ENCODE measurements around the gene NPPC.

NPPC gene

DNA sequence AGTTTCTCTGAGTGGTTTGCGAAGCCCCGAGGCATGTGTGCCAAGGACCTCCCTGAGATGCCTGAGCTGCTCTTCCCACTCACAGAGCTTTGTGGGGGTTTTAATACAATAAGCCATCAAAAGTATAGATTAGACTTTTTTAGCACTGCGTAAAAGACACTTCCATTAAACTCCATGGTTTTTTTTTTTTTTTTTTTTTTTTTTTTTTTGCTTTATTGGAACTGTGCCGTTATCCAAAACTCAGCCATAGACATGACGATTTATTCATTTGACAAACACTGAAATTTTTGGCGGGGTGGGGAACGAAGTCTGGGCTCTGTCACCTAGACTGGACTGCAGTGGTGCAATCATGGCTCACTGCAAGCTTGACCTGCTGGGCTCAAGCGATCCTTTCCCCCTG, 18.4 kb downstream of the NPPC start:
- TF ChIP-seq CTCF (IDR thresholded peaks at IDR 0.05; ENCODE audit: low read depth, low read length), result no peak
- no peaks in the 10 kb centered on the region for H3K9me3 ChIP-seq (ENCODE audit: severe bottlenecking)

DNA sequence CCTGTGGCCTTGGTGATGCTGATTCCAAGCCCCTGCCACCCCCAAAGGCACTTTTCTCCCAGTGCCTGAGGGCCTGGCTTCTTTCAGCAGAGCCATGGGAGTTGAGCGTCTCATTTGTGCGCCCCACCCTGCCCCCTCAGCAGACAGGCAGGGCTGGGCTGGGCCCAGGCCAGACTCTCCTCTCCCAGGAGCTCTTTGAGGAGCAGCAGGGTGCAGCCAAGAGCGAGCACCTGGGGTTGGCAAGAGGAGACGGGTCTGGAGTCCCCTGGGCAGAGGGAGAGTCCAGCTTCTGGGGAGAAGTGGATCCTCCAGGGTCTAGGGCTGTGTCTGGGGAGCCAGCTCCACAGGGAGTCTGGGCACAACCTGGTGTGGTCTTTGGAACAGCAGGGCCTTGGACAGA, 21.2 kb downstream of the NPPC start:
- H3K4me3 ChIP-seq (ENCODE audit: low read depth, low read length), result no peak overlapping the region
- no peak for DNase-seq
- TF ChIP-seq CTCF (IDR thresholded peaks at IDR 0.05; ENCODE audit: low read depth, low read length), result no peak
- no peaks in the 10 kb centered on the region for H3K9me3 ChIP-seq (ENCODE audit: severe bottlenecking)
- H3K36me3 ChIP-seq, result no peaks in the 10 kb centered on the region
- H3K27me3 ChIP-seq (ENCODE audit: insufficient read depth, low read depth, severe bottlenecking), result no peaks in the 10 kb centered on the region
- no peak overlapping the region for H3K27ac ChIP-seq

More for the DNA sequence above, 18.4 kb downstream of the NPPC start:
- Histone ChIP-seq H3K27me3 (ENCODE audit: insufficient read depth, low read depth, severe bottlenecking) (no peaks in the 10 kb centered on the region), H3K27ac (no peak overlapping the region), H3K4me3 (ENCODE audit: low read depth, low read length) (no peak overlapping the region), H3K36me3 (no peaks in the 10 kb centered on the region)
- DNase-seq, result no peak

GRCh38 chr2:231904161-231904611, 22.0 kb downstream of the NPPC start:
- H3K36me3 ChIP-seq, result no peaks in the 10 kb centered on the region
- no peak overlapping the region for H3K4me3 ChIP-seq (ENCODE audit: low read depth, low read length)
- H3K27me3 ChIP-seq (ENCODE audit: insufficient read depth, low read depth, severe bottlenecking), result no peaks in the 10 kb centered on the region
- no peak overlapping the region for H3K27ac ChIP-seq
- H3K9me3 ChIP-seq (ENCODE audit: severe bottlenecking), result no peaks in the 10 kb centered on the region
- no peak for TF ChIP-seq CTCF (IDR thresholded peaks at IDR 0.05; ENCODE audit: low read depth, low read length)
- no peak for DNase-seq

- no peak for TF ChIP-seq CTCF (IDR thresholded peaks at IDR 0.05; ENCODE audit: low read depth, low read length)
- no peak overlapping the region for H3K27ac ChIP-seq
These were observed 23.6 kb downstream of the NPPC start for GRCh38 chr2:231902598-231902997.

DNA sequence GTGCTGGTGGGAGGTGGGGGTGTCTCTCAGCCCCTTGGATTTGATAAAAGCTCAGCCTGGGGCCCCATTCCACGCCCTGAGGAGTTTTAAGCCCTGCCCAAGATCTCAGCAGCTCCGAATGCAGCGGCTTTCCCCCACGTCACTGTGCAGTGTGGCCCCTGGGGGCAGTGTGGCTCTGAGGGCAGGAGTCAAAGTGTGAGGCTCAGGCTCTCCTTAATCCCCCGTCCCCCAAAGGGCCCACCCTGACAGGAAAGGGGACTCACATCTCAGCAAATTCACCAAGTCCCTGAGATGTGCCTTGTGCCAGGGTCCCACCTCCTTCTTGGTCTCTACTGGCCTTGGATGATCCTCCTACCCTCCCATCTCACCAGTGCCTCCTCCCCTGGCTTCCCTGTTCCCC, 25.2 kb downstream of the NPPC start:
- peak; percentile 25 for DNase-seq
- Histone ChIP-seq H3K4me3 (ENCODE audit: low read depth, low read length) (no peak overlapping the region), H3K36me3 (no peaks in the 10 kb centered on the region), H3K9me3 (ENCODE audit: severe bottlenecking) (no peaks in the 10 kb centered on the region), H3K27ac (no peak overlapping the region), H3K27me3 (ENCODE audit: insufficient read depth, low read depth, severe bottlenecking) (no peaks in the 10 kb centered on the region)
- TF ChIP-seq CTCF (IDR thresholded peaks at IDR 0.05; ENCODE audit: low read depth, low read length), result peak; percentile 46

More at GRCh38 chr2:231902598-231902997, 23.6 kb downstream of the NPPC start:
- H3K36me3 ChIP-seq, result no peaks in the 10 kb centered on the region
- H3K27me3 ChIP-seq (ENCODE audit: insufficient read depth, low read depth, severe bottlenecking), result no peaks in the 10 kb centered on the region
- no peak for DNase-seq
- no peak overlapping the region for H3K4me3 ChIP-seq (ENCODE audit: low read depth, low read length)
- no peaks in the 10 kb centered on the region for H3K9me3 ChIP-seq (ENCODE audit: severe bottlenecking)

GRCh38 chr2:231900486-231900942, 25.7 kb downstream of the NPPC start:
- Histone ChIP-seq H3K27me3 (ENCODE audit: insufficient read depth, low read depth, severe bottlenecking) (no peaks in the 10 kb centered on the region), H3K36me3 (no peaks in the 10 kb centered on the region), H3K27ac (no peak overlapping the region), H3K9me3 (ENCODE audit: severe bottlenecking) (no peaks in the 10 kb centered on the region), H3K4me3 (ENCODE audit: low read depth, low read length) (no peak overlapping the region)
- TF ChIP-seq CTCF (IDR thresholded peaks at IDR 0.05; ENCODE audit: low read depth, low read length), result peak; percentile 98
- DNase-seq, result peak; percentile 92
